ENCODE data around the gene ZNF761.
"Not testable (repeated sequence)": the region's sequence is repeated elsewhere in the genome, so short reads cannot be mapped to it uniquely, and the experiment has no call there.

The ZNF761 gene

GRCh38 chr19:53503671-53504364 lies 72.0 kb downstream of the ZNF761 start:
- H3K27me3 ChIP-seq (ENCODE audit: insufficient read depth, low read length); H3K4me1 ChIP-seq (ENCODE audit: insufficient read depth, low read length, severe bottlenecking); H3K79me2 ChIP-seq (ENCODE audit: insufficient read depth, low read length); H3K4me3 ChIP-seq (ENCODE audit: low read depth, low read length, poor library complexity, severe bottlenecking); H3F3A ChIP-seq (ENCODE audit: insufficient read depth, low read length); H4K20me1 ChIP-seq (ENCODE audit: insufficient read depth, low read length); H3K4me2 ChIP-seq (ENCODE audit: low read length); H2AFZ ChIP-seq (ENCODE audit: low read length); H3K27ac ChIP-seq (ENCODE audit: low read depth, low read length, poor library complexity, severe bottlenecking); H3K9ac ChIP-seq (ENCODE audit: low read length); H3K9me3 ChIP-seq (ENCODE audit: low read length); H3K36me3 ChIP-seq (ENCODE audit: insufficient read depth, low read length); H3K9me2 ChIP-seq (ENCODE audit: low read depth, low read length): not testable (repeated sequence)

GRCh38 chr19:53504365-53504703 lies 72.5 kb downstream of the ZNF761 start:
- not testable (repeated sequence) for H3K4me1 ChIP-seq (ENCODE audit: insufficient read depth, low read length, severe bottlenecking); H3K9ac ChIP-seq (ENCODE audit: low read length); H2AFZ ChIP-seq (ENCODE audit: low read length); H3K9me3 ChIP-seq (ENCODE audit: low read length); H3K4me3 ChIP-seq (ENCODE audit: low read depth, low read length, poor library complexity, severe bottlenecking); H3K27me3 ChIP-seq (ENCODE audit: insufficient read depth, low read length); H3K27ac ChIP-seq (ENCODE audit: low read depth, low read length, poor library complexity, severe bottlenecking); H4K20me1 ChIP-seq (ENCODE audit: insufficient read depth, low read length); H3F3A ChIP-seq (ENCODE audit: insufficient read depth, low read length); H3K4me2 ChIP-seq (ENCODE audit: low read length); H3K36me3 ChIP-seq (ENCODE audit: insufficient read depth, low read length); H3K79me2 ChIP-seq (ENCODE audit: insufficient read depth, low read length); H3K9me2 ChIP-seq (ENCODE audit: low read depth, low read length)

- no peak for TF ChIP-seq EZH2 (IDR thresholded peaks at IDR 0.05; ENCODE audit: borderline replicate concordance, low read length)
- TF ChIP-seq CTCF (IDR thresholded peaks at IDR 0.05; ENCODE audit: low read length): no peak
- Histone ChIP-seq H3K36me3 (ENCODE audit: insufficient read depth, low read length) (no peaks in the 10 kb centered on the region), H3K9me3 (ENCODE audit: low read length) (no peaks in the 10 kb centered on the region), H3K27ac (ENCODE audit: low read depth, low read length, poor library complexity, severe bottlenecking) (no peak overlapping the region), H3K9me2 (ENCODE audit: low read depth, low read length) (no peaks in the 10 kb centered on the region), H3K4me2 (ENCODE audit: low read length) (no peak overlapping the region), H4K20me1 (ENCODE audit: insufficient read depth, low read length) (no peaks in the 10 kb centered on the region), H3F3A (ENCODE audit: insufficient read depth, low read length) (no peaks in the 10 kb centered on the region), H3K79me2 (ENCODE audit: insufficient read depth, low read length) (no peaks in the 10 kb centered on the region), H3K4me3 (ENCODE audit: low read depth, low read length, poor library complexity, severe bottlenecking) (no peak overlapping the region), H3K9ac (ENCODE audit: low read length) (no peak overlapping the region), H3K27me3 (ENCODE audit: insufficient read depth, low read length) (no peaks in the 10 kb centered on the region), H2AFZ (ENCODE audit: low read length) (no peak overlapping the region), H3K4me1 (ENCODE audit: insufficient read depth, low read length, severe bottlenecking) (no peaks in the 10 kb centered on the region)
Observed at GRCh38 chr19:53504885-53505284, 73.1 kb downstream of the ZNF761 start.

DNA sequence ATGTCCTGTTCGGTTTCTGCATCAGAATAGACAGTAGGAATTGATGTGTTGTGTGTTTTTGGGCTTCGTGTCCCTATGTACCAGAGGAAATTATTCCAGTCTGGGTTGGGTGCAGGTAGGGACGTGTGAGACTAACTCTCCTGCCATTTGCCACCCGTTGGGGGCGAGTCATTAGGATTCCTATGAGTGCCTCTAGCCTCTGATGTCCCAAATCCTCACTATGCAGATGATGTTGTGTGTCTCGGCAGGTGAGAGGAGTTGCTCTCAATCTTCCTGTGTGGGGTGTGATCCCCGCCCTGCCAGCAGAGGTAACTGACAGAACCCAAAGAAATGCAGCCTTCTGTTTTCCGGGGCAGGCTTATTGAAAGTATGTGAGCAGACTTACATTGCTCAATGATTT lies 74.9 kb downstream of the ZNF761 start:
- Histone ChIP-seq H3K27ac (ENCODE audit: low read depth, low read length, poor library complexity, severe bottlenecking) (no peak overlapping the region), H3K9ac (ENCODE audit: low read length) (no peak overlapping the region), H3F3A (ENCODE audit: insufficient read depth, low read length) (no peaks in the 10 kb centered on the region), H3K27me3 (ENCODE audit: insufficient read depth, low read length) (no peaks in the 10 kb centered on the region), H3K4me2 (ENCODE audit: low read length) (no peak overlapping the region), H3K4me3 (ENCODE audit: low read depth, low read length, poor library complexity, severe bottlenecking) (no peak overlapping the region), H3K36me3 (ENCODE audit: insufficient read depth, low read length) (no peaks in the 10 kb centered on the region), H2AFZ (ENCODE audit: low read length) (no peak overlapping the region), H3K9me2 (ENCODE audit: low read depth, low read length) (no peaks in the 10 kb centered on the region), H3K4me1 (ENCODE audit: insufficient read depth, low read length, severe bottlenecking) (no peaks in the 10 kb centered on the region), H4K20me1 (ENCODE audit: insufficient read depth, low read length) (no peaks in the 10 kb centered on the region), H3K9me3 (ENCODE audit: low read length) (no peaks in the 10 kb centered on the region), H3K79me2 (ENCODE audit: insufficient read depth, low read length) (no peaks in the 10 kb centered on the region)
- TF ChIP-seq CTCF (IDR thresholded peaks at IDR 0.05; ENCODE audit: low read length) (no peak), EZH2 (IDR thresholded peaks at IDR 0.05; ENCODE audit: borderline replicate concordance, low read length) (no peak)
